OCI-LY3 (cell line): ENCODE measurements around the gene EIF4H.
"Not testable (repeated sequence)": the region's sequence is repeated elsewhere in the genome, so short reads cannot be mapped to it uniquely, and the experiment has no call there.

Experiments
- CTCF ChIP-seq: fragments of 200-600, 300-600 bp; sonication (generic); IDR thresholded peaks from 2 replicates; pipeline ENCODE4 v1.5.1; 2014; ENCODE audit warnings: antibody characterized with exemption, low read length, low read depth
- EZH2phosphoT487 ChIP-seq: fragments of 200-600 bp; shearing (Covaris generic); IDR thresholded peaks from 2 replicates; pipeline ENCODE4 v1.6.1; 2018; ENCODE audit warnings: antibody characterized with exemption, mixed run types, low read depth

GRCh38 chr7:74195139-74195860, 21.1 kb downstream of the EIF4H start:
- TF ChIP-seq CTCF, EZH2phosphoT487: not testable (repeated sequence)
